DMS153 (cell line): ENCODE measurements around the gene MED12L.
A peak's percentile ranks its signal among the peaks of the same experiment; 100 is the strongest.
"Not testable (repeated sequence)": the region's sequence is repeated elsewhere in the genome, so short reads cannot be mapped to it uniquely, and the experiment has no call there.

Experiments
- DNase-seq: peaks from one replicate; lab custom pipeline; 2025; lab: John Stamatoyannopoulos, UW

Gene MED12L

GRCh38 chr3:151133917-151134450 is 48.5 kb downstream of the MED12L start:
- no peak for DNase-seq

GRCh38 chr3:151135541-151136337 is 50.3 kb downstream of the MED12L start:
- no peak for DNase-seq

DNA sequence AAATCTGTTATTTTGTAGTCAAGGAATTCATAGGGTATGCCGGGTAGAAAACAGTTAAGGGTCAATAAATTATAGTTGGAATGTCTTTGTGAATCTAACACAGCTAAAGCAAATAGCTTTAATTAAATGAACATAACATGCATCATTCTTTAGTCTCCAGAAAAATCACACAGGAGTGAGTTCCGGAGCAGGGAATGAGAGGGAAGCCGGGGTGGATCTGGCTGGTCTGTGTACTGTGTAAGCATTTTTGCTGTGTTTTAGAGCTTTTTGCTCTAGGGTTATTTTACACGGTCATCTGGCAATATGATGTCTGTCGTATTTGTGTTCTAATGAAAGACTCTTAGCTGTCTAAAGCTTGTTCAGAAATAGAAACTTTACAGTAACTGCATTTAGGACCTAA is 57.5 kb downstream of the MED12L start:
- DNase-seq, result no peak

- no peak for DNase-seq
Observed at GRCh38 chr3:151144016-151144415, 58.6 kb downstream of the MED12L start.

DNA sequence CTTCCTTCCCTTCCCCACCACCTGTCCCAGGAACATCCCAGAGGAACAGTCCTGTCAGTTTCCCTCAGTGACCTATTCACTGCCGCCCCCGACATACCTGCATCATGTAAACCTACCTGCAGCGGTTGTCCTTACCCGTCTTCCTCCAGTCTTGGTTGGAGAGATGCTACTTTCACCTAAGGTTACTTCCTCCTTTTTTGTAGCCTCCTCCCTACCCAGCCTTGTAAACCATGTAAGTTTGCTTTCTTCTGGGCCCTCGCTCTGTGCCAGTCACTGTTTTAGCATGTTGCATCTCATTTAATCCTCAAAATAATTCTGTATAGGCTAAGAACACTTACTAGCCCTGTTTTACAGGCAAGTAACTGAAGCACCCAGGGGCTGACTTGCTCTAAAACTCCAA is 59.3 kb downstream of the MED12L start:
- no peak for DNase-seq

GRCh38 chr3:151145713-151146070 is 60.2 kb downstream of the MED12L start:
- DNase-seq, result no peak

- peak; percentile 79 for DNase-seq
Observed at GRCh38 chr3:151146071-151146730, 60.7 kb downstream of the MED12L start.

- DNase-seq, result no peak
Observed at GRCh38 chr3:151146731-151147091, 61.2 kb downstream of the MED12L start.

GRCh38 chr3:151147299-151147698 is 61.8 kb downstream of the MED12L start:
- no peak for DNase-seq

GRCh38 chr3:151152455-151153079 is 67.1 kb downstream of the MED12L start:
- no peak for DNase-seq

DNA sequence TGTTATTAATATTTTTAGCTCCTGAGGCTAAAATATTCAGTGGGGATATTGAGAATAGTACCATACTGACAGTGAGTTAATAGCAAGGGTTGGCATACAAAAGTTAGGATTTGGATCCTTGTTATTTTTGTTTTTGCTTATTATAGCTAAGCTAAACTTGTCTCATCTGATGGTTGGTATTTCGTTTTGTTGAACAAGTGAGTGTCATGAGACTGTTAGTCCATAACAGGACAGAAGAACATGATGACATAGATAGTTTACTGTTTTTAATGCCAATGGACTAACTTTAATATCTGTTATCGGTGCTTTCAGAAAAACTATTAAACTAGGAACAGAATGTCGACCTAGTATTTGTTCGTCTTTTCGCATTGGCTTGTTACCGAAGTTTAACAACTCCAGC is 69.1 kb downstream of the MED12L start:
- DNase-seq, result no peak

DNA sequence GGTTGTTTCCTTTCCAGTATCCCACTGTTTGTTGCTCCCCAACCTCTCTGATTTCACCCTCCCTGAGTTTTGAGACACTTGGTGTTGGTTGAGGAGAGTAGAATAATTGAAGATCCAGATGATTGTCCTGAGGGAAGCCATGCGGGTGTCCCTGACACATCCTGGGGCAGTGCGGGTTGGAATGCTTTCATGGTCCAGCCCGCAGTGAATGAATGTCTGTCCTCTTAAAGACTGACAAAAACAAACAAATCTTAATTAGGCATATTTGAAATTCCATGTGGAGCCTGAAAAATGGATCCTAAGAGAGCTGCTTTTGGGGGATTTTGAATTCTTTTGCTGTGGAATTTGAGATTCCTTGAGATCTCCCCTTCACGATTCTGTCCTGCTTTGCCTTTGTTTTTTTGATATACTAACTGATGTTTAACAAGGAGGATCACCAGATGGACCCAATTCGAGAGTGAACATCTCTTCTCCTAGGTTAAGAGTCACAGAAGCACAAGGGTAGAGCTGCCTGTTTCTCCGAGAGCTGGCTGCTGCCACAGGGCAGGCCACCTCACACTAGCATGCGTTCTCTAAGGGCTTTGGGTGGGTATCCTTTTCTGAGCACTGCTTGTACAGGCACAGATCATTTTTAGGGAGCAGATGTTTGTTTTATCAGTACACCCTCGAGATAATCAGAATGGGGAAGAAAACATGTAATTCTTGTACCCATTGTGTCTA is 70.1 kb downstream of the MED12L start:
- DNase-seq, result no peak

DNA sequence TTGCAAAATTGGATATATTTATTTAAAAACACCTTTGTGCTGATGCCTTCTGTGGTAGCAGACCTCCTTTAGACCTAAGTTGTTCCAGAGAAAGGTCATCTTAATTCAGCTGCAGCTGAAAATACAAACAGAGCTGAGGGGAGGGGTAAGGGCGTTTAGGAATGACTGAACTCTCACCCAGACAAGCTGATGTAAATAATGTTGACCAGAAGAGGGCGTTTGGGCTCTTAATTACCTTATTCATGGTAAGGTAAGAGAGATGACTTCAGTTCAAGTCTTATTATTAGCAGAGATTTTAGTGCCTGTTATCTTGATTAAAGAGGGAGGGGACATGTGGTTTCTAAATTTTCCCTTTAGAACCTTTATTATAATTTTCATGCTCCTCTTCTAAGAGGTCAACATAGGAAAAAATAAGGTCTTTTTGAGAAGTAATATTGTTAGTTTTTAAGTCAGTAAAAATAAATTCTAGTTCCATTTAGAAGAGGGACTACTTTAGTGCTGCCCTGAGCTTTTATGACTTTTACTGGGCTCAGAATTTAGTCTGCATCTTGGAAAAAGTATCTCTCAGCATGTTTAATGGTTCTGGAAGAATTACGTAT is 71.3 kb downstream of the MED12L start:
- DNase-seq, result peak; percentile 36

DNA sequence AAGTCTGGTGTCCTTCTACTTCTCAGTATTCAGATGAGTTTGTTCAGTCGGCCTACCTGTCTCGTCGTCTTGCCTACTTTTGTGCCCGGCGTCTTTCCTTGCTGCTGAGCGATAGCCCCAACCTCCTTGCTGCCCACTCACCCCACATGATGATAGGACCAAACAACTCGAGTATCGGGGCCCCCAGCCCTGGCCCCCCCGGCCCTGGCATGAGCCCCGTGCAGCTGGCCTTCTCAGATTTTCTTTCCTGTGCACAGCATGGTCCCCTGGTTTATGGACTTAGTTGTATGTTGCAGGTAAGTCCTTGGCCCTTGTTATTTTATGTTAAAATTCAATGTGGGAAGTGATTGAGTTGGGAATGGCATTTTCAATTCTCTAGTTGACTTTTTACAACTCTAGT is 74.3 kb downstream of the MED12L start:
- DNase-seq, result no peak

DNA sequence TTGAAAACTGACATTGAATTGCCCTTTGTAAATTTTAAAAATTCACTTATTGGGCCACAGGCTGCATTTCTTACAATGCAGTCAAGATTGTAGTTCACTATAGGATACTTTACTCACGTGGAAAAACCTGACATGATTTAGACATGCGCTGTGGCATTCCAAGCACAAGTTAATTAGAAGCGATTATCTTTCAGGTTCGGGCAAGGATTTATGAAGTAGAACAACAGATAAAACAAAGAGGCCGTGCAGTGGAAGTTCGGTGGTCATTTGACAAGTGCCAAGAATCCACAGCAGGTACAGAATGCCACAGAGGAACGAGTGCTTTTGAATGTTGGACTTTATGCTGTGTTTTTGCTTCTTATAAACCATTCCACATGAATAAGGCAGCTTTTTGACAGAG is 79.8 kb downstream of the MED12L start:
- DNase-seq, result no peak

- no peak for DNase-seq
Observed at GRCh38 chr3:151166161-151166560, 80.7 kb downstream of the MED12L start.

GRCh38 chr3:151168269-151169094 is 83.0 kb downstream of the MED12L start:
- DNase-seq, result peak; percentile 10

DNA sequence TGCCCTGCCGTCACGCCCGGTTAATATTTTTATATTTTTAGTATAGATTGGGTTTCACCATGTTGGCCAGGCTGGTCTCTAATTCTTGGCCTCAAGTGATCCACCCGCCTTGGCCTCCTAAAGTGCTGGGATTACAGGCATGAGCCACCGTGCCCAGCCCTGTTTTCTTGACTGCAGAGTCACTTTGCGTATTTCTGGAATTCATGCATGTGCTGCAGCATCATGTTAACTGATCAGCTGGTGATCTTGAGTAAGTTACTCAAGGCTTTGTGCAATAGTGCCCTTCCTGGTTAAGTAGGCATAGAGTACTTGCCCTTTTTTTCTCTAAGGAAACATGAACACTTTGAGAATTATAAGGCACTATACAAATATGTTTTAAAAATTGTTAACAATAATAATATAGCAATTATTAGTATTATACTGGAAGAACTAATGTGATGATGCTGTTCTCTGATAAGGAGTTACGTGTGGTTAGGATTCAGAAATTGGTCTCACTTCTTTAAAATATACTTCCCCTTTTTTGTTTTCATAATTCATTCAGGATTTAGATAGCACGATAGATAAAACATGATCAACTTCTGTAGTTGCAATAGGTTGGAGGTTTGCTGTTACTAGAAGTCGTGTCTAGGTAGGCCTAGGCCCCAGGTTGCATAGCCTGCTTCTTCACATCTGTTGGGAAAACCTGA is 83.9 kb downstream of the MED12L start:
- DNase-seq, result no peak

GRCh38 chr3:151169948-151170679 is 84.7 kb downstream of the MED12L start:
- not testable (repeated sequence) for DNase-seq
